ENCODE measurements around the gene ADAM8. TPM values are rescaled to one million over a fixed set of nuclear protein-coding genes. Genes with fewer than 3 reads are reported as not detected.

ADAM8 gene
- total and polyA plus RNA-seq, 8 donors = 2.0 to 9.8 (median 6.2) TPM

DNA sequence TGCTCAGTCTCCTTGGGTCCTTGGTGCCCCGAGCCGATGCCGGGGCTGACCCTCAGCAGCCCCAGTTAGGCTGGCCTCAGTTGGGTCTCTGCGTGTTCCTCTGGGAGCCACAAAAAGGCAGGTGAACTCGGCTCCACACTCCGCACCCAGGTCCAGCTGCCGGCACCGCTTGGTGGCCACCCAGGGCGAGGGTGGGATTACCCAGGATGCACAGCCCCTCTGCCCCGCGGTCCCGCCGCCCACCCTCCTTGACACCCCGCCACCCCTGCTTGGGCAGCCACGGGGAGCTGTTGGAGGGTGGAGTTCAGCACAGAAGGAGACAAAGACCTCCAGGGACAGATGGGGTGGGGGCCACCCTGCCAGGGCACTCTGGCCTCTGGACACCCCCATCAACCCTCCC lies 21.3 kb downstream of the ADAM8 start:
- peaks cover 0 to 20% (median 12%) of the 10 kb centered on the region in 3 donors for H3K4me1 ChIP-seq
- TF ChIP-seq, protein P1, sequence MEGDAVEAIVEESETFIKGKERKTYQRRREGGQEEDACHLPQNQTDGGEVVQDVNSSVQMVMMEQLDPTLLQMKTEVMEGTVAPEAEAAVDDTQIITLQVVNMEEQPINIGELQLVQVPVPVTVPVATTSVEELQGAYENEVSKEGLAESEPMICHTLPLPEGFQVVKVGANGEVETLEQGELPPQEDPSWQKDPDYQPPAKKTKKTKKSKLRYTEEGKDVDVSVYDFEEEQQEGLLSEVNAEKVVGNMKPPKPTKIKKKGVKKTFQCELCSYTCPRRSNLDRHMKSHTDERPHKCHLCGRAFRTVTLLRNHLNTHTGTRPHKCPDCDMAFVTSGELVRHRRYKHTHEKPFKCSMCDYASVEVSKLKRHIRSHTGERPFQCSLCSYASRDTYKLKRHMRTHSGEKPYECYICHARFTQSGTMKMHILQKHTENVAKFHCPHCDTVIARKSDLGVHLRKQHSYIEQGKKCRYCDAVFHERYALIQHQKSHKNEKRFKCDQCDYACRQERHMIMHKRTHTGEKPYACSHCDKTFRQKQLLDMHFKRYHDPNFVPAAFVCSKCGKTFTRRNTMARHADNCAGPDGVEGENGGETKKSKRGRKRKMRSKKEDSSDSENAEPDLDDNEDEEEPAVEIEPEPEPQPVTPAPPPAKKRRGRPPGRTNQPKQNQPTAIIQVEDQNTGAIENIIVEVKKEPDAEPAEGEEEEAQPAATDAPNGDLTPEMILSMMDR (IDR thresholded peaks at IDR 0.05) = no peak
- H3K9me3 ChIP-seq = no peaks in the 10 kb centered on the region
- no peak overlapping the region for H3K4me3 ChIP-seq
- DNase-seq (no peak), ATAC-seq (no peak), FAIRE-seq (no peak)
- no peaks in the 10 kb centered on the region for H3K36me3 ChIP-seq
- 90 to 91% methylated on average over 12 to 15 of the region's 15 CpGs for WGBS, 2 donors
- H3K27ac ChIP-seq = no peak overlapping the region
- intact Hi-C loops (cut with DNase I) = no loop called here
- H3K27me3 ChIP-seq = no peaks in the 10 kb centered on the region

DNA sequence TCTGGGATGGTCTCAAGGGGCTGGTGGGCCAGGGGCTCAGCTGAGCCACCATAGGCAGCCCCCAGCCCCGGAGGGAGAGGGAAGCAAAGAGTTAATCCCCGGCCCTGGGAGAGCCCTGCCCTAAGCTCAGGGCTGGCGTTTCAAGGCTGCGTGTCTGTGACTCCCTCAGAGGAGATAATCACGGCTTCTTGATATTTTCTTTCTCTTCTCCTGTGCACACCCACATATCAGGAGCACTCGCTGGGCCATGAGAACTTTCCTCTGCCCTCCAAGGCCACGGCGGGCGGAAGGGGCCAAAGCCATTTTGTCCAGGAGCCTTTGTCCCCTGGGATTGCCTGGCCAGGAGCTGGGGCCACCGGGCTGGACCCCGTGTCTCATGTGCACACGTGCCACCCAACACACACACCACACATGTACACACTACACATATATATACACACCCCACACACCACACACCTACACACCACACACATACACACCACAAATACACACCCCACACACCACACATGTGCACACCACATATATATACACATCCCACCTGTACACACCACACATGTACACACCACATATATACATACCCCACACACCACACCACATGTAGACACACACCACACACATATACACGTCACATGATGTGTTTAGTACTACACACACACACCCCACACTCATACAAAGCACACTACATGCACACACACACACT lies 22.1 kb downstream of the ADAM8 start:
- no peaks in the 10 kb centered on the region for H3K36me3 ChIP-seq
- DNase-seq (no peak), ATAC-seq (no peak), FAIRE-seq (no peak)
- H3K27ac ChIP-seq = no peak overlapping the region
- WGBS, 2 donors = 26 to 31% methylated on average over 13 of the region's 13 CpGs
- TF ChIP-seq, protein P1 (IDR thresholded peaks at IDR 0.05) = no peak
- no peaks in the 10 kb centered on the region for H3K9me3 ChIP-seq
- intact Hi-C loops (cut with DNase I) = no loop called here
- no peaks in the 10 kb centered on the region for H3K27me3 ChIP-seq
- H3K4me1 ChIP-seq = peaks cover 0 to 20% (median 12%) of the 10 kb centered on the region in 3 donors
- H3K4me3 ChIP-seq = no peak overlapping the region

DNA sequence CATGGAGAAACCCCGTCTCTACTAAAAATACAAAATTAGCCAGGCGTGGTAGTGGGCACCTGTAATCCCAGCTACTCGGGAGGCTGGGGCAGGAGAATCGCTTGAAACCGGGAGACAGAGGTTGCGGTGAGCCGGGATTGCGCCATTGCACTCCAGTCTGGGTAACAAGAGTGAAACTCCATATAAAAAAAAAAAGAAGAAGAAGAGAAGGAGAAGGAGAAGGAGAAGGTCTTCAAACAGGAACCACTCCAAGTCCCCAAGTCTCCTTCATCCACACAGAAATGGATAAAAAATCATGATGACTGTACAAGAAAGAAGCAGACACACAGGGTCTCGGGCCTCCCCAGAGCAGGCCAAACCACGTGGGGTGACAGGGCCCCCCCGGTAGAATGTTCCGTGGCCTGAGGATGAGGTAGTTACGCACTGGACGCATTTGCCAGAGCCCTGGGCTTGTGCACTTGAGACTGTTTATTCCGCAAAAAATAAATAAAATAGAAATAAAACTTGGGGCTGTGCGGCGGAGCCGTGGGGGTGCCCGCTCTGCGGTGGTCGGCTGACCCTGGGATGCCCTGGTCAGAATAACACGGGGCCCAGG lies 23.2 kb downstream of the ADAM8 start:
- FAIRE-seq (no peak), DNase-seq (no peak), ATAC-seq (no peak)
- 83 to 90% methylated on average over 22 of the region's 22 CpGs for WGBS, 2 donors
- no peak overlapping the region for H3K27ac ChIP-seq
- H3K36me3 ChIP-seq = no peaks in the 10 kb centered on the region
- intact Hi-C loops (cut with DNase I) = no loop called here
- no peaks in the 10 kb centered on the region for H3K27me3 ChIP-seq
- TF ChIP-seq, protein P1 (IDR thresholded peaks at IDR 0.05) = no peak
- no peaks in the 10 kb centered on the region for H3K9me3 ChIP-seq
- peaks cover 0 to 14% (median 7%) of the 10 kb centered on the region in 3 donors for H3K4me1 ChIP-seq
- no peak overlapping the region for H3K4me3 ChIP-seq

DNA sequence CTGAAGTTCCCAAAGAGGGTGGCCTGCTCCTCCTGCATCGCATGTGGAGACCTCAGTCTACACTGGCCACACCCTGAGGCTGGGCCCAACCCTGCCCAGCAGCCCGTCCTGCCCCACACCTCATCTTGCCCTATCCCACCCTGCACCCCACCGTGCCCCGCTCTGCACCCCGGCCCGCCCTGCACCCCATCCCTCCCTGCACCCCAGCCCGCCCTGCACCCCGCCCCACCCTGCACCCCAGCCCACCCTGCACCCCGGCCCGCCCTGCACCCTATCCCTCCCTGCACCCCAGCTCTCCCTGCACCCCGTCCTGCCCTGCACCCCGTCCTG lies 24.5 kb downstream of the ADAM8 start:
- Histone ChIP-seq H3K27me3 (no peaks in the 10 kb centered on the region), H3K4me3 (no peak overlapping the region), H3K27ac (no peak overlapping the region), H3K9me3 (no peaks in the 10 kb centered on the region), H3K4me1 (peaks cover 0 to 3% (median 0%) of the 10 kb centered on the region in 3 donors), H3K36me3 (no peaks in the 10 kb centered on the region)
- intact Hi-C loops (cut with DNase I) = no loop called here
- WGBS, 2 donors = 67 to 73% methylated on average over 11 to 12 of the region's 12 CpGs
- ATAC-seq (no peak), DNase-seq (no peak), FAIRE-seq (no peak)
- TF ChIP-seq, protein P1 (IDR thresholded peaks at IDR 0.05) = no peak

All from pancreas (tissue), 10 donors.